Raji (cell line): ENCODE results near the gene MEGF11.

ENCODE experiments used
- POLR2A ChIP-seq: IDR thresholded peaks from 2 replicates; pipeline ENCODE4 v1.6.1; 2011; ENCODE audit warnings: low read depth, low read length, control low read depth; ENCODE audit not compliant: insufficient read depth

MEGF11 gene

GRCh38 chr15:66233487-66234415, 19.8 kb downstream of the MEGF11 start:
- TF ChIP-seq POLR2A = no peak

GRCh38 chr15:66232267-66232625, 21.3 kb downstream of the MEGF11 start:
- TF ChIP-seq POLR2A = no peak

- no peak for TF ChIP-seq POLR2A
These were observed 21.9 kb downstream of the MEGF11 start for GRCh38 chr15:66231394-66232266.

- no peak for TF ChIP-seq POLR2A
These were observed 23.6 kb downstream of the MEGF11 start for GRCh38 chr15:66229790-66230465.

GRCh38 chr15:66228807-66229735, 24.5 kb downstream of the MEGF11 start:
- no peak for TF ChIP-seq POLR2A

GRCh38 chr15:66226736-66227135, 26.8 kb downstream of the MEGF11 start:
- TF ChIP-seq POLR2A = no peak

GRCh38 chr15:66225656-66226274, 27.8 kb downstream of the MEGF11 start:
- TF ChIP-seq POLR2A = no peak

- no peak for TF ChIP-seq POLR2A
These were observed 28.6 kb downstream of the MEGF11 start for GRCh38 chr15:66224946-66225345.

GRCh38 chr15:66222273-66223198, 31.0 kb downstream of the MEGF11 start:
- TF ChIP-seq POLR2A = no peak

- no peak for TF ChIP-seq POLR2A
These were observed 32.4 kb downstream of the MEGF11 start for GRCh38 chr15:66221126-66221525.

GRCh38 chr15:66220601-66221000, 32.9 kb downstream of the MEGF11 start:
- no peak for TF ChIP-seq POLR2A

GRCh38 chr15:66219339-66219738, 34.2 kb downstream of the MEGF11 start:
- TF ChIP-seq POLR2A = no peak

GRCh38 chr15:66216806-66217205, 36.7 kb downstream of the MEGF11 start:
- no peak for TF ChIP-seq POLR2A
